Activated T-helper 1 cell treated with anti-CD3 and anti-CD28 coated beads, Interleukin-12 subunit alpha, Interleukin-12 subunit beta, Interleukin-2, Interleukin-4 antibody, amounts not matched to agents 30 ng/mL and 10 ng/mL and 1 ng/mL, durations not matched to agents 14 hours and 24 hours and 36 hours (primary cell): Measurements from ENCODE around the gene C19orf85. TPM values are rescaled to one million over a fixed set of nuclear protein-coding genes. Genes with fewer than 3 reads are reported as not detected.
A peak's percentile ranks its signal among the peaks of the same experiment; 100 is the strongest.

Experiments used
- DNase-seq: peaks from one replicate; pipeline ENCODE4 v3.0.0; 2021; ENCODE audit warnings: low spot score
- H3K27ac Mint-ChIP-seq: one replicate; pipeline ENCODE4 v1.8.0; 2021; ENCODE audit warnings: mild to moderate bottlenecking, mixed read lengths
- H3K27me3 Mint-ChIP-seq: one replicate; pipeline ENCODE4 v1.8.0; 2022; ENCODE audit warnings: mild to moderate bottlenecking, moderate library complexity, mixed read lengths; ENCODE audit not compliant: insufficient read depth
- H3K36me3 Mint-ChIP-seq: one replicate; pipeline ENCODE4 v1.8.0; 2021; ENCODE audit warnings: low read depth, mixed read lengths
- H3K4me1 Mint-ChIP-seq: one replicate; pipeline ENCODE4 v1.8.0; 2021; ENCODE audit warnings: low read depth, mixed read lengths
- H3K4me3 Mint-ChIP-seq: one replicate; pipeline ENCODE4 v1.8.0; 2021; ENCODE audit warnings: mild to moderate bottlenecking, moderate library complexity, mixed read lengths
- H3K9me3 Mint-ChIP-seq: one replicate; pipeline ENCODE4 v1.8.0; 2021; ENCODE audit warnings: mixed read lengths
- intact Hi-C: fragments of 100-400 bp; cut with micrococcal nuclease; formaldehyde crosslinking; loops from one replicate; pipeline ENCODE4 v1.15.1; 2024
- total RNA-seq: library from RNA; stranded (reverse); gene quantifications from 2 replicates; pipeline ENCODE4 v1.2.3, GENCODE V29; 2022

Gene C19orf85
- total RNA-seq, 1 donor from 2014 or later: not detected

DNA sequence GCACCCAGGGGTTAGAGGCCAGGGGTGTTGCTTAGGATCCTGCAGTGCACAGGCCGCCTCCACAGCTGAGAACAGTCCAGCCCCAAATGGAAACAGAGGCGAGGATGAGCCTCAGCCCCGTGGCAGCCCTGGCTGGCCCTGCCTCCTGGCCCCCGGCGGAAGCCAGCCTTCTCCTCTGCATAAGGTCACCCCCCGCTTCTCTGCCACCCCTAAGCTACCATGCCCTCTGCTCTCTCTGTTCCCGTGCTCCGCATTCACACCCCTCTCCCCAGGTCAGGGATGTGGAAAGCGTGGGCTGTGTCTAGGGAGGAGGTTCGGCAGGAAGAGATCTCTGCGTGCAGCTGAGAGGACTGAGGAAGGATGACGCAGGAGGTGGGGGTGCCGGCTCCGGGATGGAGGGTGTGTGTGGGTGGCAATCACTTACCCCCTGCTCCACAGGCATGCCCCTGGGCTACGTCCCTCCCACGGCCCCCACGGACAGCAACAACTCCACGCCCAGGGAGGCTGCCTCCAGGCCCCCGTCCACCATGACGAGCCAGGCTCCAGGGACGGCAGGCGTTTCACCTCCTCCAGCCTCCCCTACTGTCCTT is 29.7 kb upstream of the C19orf85 start:
- Mint-ChIP-seq H3K27me3 (peaks cover 11% of the 10 kb centered on the region), H3K4me3 (no peak overlapping the region)

DNA sequence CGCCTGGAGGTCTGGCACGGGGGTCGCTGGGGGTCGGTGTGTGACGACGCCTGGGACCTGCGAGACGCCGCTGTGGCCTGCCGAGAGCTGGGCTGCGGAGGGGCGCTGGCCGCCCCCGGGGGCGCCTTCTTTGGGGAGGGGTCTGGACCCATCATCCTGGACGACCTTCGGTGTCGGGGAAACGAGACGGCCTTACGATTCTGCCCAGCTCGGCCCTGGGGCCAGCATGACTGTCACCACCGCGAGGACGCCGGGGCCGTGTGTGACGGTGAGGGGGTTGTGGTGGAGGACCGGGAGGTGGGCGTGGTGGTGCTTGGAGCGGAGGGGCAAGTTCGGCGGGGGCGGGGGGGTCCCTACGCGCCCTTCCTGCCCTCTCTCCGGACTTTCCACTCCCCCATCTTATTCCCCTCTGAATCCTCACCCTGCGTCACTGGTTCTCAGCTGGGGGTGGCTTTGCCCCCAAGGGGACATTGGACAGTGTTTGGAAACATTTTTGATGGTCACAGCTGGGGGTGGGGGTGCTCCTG is 29.2 kb upstream of the C19orf85 start:
- no peak overlapping the region for H3K27ac Mint-ChIP-seq
- peaks cover 11% of the 10 kb centered on the region for H3K27me3 Mint-ChIP-seq
- no peaks in the 10 kb centered on the region for H3K9me3 Mint-ChIP-seq
- no peak for DNase-seq
- no peaks in the 10 kb centered on the region for H3K4me1 Mint-ChIP-seq
- intact Hi-C loops: no loop called here
- H3K36me3 Mint-ChIP-seq: no peaks in the 10 kb centered on the region
- no peak overlapping the region for H3K4me3 Mint-ChIP-seq

More for the DNA sequence above, 29.7 kb upstream of the C19orf85 start:
- Mint-ChIP-seq H3K9me3 (no peaks in the 10 kb centered on the region), H3K36me3 (no peaks in the 10 kb centered on the region), H3K27ac (no peak overlapping the region), H3K4me1 (no peaks in the 10 kb centered on the region)
- intact Hi-C loops: no loop called here
- DNase-seq: no peak

DNA sequence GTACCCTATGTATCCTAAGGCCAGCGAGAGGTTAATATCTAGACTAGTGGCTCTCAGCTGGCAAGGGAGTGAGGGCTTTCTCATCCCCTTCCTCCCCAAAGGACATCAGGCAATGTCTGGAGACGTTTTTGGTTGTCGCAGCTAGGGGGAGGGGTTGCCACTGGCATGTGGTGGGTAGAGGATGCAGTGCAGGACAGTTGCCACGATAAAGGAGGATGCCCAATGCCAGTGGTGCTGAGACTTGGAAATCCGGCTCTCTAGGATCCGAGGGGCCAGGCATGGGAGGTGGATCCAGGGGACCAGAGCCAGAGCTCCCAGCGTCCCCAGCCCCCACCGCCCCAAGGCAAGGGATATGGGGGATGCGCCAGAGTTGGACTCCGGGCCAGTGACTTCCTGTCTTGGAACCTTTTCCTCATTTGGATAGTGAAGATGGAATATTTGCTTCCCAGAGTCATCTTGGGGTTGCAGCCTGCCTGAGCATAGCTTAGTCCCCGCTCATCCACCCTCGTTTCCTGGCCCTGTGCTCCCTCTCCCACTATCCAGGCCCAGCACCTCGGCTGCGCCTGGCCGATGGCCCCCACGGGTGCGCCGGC is 28.6 kb upstream of the C19orf85 start:
- Mint-ChIP-seq H3K27ac (no peak overlapping the region), H3K9me3 (no peaks in the 10 kb centered on the region), H3K4me1 (no peaks in the 10 kb centered on the region), H3K4me3 (no peak overlapping the region), H3K36me3 (no peaks in the 10 kb centered on the region), H3K27me3 (peaks cover 11% of the 10 kb centered on the region)
- no peak for DNase-seq
- intact Hi-C loops: no loop called here

DNA sequence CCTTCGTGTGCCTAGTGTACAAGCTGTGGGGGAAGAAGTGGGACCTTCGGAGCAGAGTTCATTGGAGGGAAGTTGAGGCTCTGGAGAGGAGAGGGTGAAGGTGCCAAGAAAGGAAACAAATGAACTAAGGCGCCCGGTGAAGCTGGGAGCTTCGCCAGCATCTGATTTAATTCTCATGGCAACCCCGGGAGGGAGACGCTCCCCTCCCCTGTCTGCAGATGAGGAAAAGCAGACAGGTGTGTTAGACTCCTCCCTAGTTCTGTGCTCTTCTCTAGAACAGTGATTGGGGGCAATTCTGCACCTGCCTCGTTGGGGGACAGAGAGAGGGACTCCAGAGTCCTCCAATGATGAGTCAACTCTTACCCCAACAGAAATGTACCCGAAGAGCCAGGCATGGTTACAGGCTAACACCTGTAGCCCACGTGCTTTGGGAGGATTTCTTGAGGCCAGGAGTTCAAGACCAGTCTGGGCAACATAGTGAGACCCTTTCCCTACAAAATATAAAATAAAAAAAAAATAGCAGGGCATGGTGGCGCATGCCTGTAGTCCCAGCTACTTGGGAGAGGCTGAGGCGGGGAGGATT is 27.9 kb upstream of the C19orf85 start:
- H3K36me3 Mint-ChIP-seq: no peaks in the 10 kb centered on the region
- H3K27ac Mint-ChIP-seq: no peak overlapping the region
- DNase-seq: no peak
- H3K9me3 Mint-ChIP-seq: no peaks in the 10 kb centered on the region
- H3K4me1 Mint-ChIP-seq: peaks cover 2% of the 10 kb centered on the region
- H3K27me3 Mint-ChIP-seq: peaks cover 9% of the 10 kb centered on the region
- intact Hi-C loops: no loop called here
- no peak overlapping the region for H3K4me3 Mint-ChIP-seq

DNA sequence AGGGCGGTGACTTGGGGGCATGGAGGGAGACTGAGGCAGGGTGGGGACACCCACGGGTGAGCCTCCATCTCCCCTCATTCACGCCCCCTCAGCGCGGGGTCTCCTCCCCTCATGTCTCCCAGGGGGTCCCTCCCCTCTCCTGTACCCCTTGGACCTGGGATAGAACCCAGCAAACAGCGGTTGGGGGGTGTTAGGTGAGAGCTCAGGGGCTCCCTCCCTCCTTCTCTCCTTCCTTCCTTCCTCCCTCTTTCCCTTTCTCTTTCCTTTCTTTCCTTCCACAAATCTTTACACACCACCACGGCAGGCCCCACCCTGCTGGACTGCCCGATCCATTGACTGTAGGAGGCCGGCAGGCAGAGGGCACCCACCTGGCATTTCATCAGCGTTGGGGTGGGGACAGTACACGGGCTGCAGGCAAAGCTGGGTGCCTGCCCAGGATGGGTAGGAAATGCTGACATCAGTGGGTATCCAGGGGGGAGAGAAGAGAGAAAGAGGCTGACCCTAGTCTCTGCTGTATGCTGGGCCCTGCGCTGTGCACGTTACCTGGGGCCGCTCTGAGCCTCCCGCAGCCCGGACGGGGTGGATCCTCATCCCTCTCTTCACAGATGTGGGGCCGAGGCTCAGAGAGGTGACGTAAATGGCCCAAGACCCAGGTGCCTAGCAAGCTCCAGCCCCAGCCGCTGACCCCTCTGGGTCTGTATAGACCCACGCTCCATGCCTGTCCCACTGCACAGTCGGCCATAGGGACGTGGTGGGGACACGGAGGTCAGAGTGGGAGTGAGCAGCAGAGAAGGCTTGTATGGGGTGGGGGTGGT is 27.2 kb upstream of the C19orf85 start:
- no peaks in the 10 kb centered on the region for H3K36me3 Mint-ChIP-seq
- H3K27ac Mint-ChIP-seq: no peak overlapping the region
- peaks cover 9% of the 10 kb centered on the region for H3K27me3 Mint-ChIP-seq
- no peak for DNase-seq
- no peaks in the 10 kb centered on the region for H3K9me3 Mint-ChIP-seq
- peaks cover 4% of the 10 kb centered on the region for H3K4me1 Mint-ChIP-seq
- intact Hi-C loops: no loop called here
- no peak overlapping the region for H3K4me3 Mint-ChIP-seq

DNA sequence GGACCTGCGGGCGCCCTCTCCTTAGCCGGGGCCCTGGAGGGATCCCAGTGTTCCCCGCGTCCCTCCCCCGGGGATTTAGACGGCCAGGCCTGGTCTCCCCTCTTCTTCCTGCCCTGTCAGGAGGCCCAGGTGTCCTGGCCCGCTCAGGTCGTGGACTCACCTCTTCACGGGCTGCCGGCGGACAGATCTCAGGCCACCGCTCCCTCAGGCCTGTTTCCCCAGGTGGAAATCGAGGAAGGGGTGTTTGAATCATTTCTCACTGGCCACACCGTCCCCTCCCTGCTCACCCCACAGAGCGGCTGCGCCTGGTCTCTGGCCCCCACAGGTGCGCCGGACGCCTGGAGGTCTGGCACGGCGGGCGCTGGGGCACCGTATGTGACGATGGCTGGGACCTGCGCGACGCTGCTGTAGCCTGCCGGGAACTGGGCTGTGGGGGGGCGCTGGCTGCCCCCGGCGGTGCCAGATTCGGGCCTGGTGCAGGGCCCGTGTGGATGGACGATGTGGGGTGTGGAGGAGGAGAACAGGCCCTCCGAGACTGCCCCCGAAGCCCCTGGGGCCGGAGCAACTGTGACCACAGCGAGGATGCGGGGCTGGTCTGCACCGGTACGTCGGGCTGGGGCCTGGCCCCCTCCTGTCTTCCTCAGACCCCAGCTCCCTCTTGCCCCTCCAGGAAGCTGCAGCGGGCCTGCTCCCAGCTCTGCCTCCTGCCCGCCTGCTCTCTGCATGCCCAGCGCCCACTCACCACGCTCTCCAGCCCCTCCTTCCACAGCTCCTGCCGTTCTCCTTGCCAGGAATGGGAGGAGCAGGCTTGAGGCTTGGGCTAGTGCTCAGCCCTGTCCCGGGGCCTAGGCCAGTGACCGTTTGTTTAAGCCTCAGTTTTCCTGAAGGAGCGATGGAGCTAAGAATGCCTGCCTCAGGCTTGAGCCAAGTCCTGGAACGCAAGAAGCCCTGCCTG is 26.2 kb upstream of the C19orf85 start:
- Mint-ChIP-seq H3K27ac (no peak overlapping the region), H3K36me3 (no peaks in the 10 kb centered on the region), H3K4me1 (peaks cover 9% of the 10 kb centered on the region), H3K4me3 (no peak overlapping the region), H3K9me3 (no peaks in the 10 kb centered on the region), H3K27me3 (peaks cover 9% of the 10 kb centered on the region)
- intact Hi-C loops: no loop called here
- no peak for DNase-seq

DNA sequence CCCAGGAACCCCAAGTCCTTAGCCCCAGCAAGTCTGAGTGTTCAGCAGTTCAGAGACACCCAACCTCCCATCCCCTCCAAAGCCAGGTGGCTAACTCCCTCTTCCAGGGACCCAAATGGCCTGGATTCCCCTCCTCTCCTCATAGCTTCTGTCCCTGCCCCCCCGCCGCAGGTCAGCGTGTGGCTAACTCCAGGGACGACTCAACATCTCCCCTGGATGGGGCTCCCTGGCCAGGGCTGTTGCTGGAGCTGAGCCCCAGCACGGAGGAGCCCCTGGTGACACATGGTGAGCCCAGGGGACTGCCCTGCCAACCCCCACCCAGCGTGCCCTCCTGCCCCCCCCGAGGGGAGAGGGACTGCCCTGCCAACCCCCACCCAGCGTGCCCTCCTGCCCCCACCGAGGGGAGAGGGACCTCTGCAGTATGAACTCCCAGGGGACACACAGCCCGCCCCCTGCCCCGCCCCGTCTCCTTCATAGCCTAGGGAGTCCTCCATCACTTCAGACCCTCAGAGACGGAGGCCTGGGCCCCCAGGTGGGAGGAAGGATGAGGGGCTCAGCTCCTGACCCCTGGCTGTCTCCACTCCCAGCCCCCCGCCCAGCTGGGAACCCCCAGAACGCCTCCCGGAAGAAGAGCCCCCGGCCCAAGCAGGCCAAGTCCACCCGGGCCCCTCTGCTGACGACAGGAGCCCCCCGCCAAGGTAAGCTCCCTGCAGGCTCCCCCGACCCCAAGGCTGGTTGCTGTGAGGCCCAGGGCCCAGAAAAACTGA is 25.3 kb upstream of the C19orf85 start:
- Mint-ChIP-seq H3K27ac (no peak overlapping the region), H3K27me3 (peaks cover 9% of the 10 kb centered on the region), H3K4me1 (peaks cover 11% of the 10 kb centered on the region), H3K9me3 (no peaks in the 10 kb centered on the region), H3K36me3 (no peaks in the 10 kb centered on the region), H3K4me3 (no peak overlapping the region)
- intact Hi-C loops: no loop called here
- no peak for DNase-seq

DNA sequence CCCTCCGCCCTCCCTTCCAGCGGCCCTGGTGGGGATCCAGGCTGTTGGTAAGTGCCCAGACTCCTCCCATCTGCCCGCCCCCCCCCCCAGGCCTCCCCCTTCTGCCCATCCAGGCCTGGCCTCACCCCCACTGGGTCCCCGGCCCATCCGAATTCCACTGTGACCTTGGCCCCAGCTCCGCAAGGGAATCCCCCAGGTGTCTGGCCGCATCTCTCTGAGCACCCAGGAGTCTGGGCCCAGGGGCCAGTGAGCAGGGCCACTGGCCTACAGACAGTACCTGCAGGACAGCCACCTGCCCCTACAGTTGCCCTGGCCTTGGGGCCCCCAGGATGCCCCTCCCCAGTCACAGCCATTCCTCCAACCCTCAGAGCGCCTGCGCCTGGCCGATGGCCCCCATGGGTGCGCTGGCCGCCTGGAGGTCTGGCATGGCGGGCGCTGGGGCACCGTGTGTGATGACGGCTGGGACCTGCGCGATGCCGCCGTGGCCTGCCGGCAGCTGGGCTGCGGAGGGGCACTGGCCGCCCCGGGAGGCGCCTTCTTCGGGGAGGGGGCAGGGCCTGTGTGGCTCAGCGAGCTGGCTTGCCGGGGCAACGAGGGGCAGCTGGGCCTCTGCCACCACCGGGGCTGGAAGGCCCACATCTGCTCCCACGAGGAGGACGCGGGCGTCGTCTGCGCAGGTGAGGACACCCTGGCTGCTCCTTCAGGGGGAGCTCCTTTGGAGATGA is 24.6 kb upstream of the C19orf85 start:
- DNase-seq: no peak
- H3K4me1 Mint-ChIP-seq: peaks cover 11% of the 10 kb centered on the region
- peaks cover 9% of the 10 kb centered on the region for H3K27me3 Mint-ChIP-seq
- no peak overlapping the region for H3K4me3 Mint-ChIP-seq
- intact Hi-C loops: no loop called here
- H3K9me3 Mint-ChIP-seq: no peaks in the 10 kb centered on the region
- H3K27ac Mint-ChIP-seq: no peak overlapping the region
- no peaks in the 10 kb centered on the region for H3K36me3 Mint-ChIP-seq

DNA sequence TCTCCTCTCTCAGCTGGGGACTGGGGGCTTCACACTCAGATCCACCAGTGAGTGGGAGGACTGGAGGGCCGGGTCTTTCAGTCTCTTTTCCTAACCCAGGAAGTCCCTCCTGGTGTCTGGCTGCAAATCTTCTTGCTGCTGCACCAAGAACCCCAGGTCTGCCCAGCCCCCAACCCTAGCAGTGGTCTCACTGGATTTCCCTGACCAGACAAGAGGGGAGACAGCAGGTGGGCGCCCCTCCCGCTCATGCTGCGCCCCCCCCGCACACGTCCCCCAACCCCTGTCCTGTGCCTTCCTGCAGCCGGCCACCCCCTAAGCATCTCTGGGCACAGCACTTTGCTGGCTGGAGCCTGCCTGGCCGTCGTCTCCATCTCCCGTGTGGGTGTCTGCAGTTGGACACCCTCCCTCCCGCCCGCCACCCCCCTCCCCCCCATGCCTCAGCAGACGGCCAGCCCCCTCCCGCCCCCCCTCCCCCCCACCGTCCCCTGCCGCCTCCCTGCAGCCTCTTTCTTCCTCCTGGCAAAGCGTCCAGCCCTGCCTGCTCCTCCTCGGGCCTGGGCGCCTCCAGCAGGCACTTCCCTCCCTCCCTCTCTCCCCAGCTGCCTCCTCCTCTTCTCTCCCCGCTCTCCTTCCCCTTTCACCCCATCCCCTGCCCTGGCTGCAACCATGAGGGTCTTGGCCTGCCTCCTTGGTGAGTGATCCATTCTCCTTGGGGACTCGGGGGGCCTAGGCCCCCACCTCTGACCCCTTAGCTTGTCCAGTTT is 23.6 kb upstream of the C19orf85 start, which contains the start of gene SSC5D:
TSS of gene SSC5D (plus strand) at position 513 of the 764 bp plus-strand sequence. CDS start at position 667, 154 bp downstream.
- peaks cover 11% of the 10 kb centered on the region for H3K4me1 Mint-ChIP-seq
- peak within 1 kb of the TSS; percentile 66 for H3K27ac Mint-ChIP-seq
- DNase-seq: no peak
- H3K4me3 Mint-ChIP-seq: peak within 1 kb of the TSS; percentile 54
- H3K36me3 Mint-ChIP-seq: no peaks in the 10 kb centered on the region
- H3K9me3 Mint-ChIP-seq: no peaks in the 10 kb centered on the region
- intact Hi-C loops: no loop called here
- H3K27me3 Mint-ChIP-seq: peaks cover 6% of the 10 kb centered on the region

DNA sequence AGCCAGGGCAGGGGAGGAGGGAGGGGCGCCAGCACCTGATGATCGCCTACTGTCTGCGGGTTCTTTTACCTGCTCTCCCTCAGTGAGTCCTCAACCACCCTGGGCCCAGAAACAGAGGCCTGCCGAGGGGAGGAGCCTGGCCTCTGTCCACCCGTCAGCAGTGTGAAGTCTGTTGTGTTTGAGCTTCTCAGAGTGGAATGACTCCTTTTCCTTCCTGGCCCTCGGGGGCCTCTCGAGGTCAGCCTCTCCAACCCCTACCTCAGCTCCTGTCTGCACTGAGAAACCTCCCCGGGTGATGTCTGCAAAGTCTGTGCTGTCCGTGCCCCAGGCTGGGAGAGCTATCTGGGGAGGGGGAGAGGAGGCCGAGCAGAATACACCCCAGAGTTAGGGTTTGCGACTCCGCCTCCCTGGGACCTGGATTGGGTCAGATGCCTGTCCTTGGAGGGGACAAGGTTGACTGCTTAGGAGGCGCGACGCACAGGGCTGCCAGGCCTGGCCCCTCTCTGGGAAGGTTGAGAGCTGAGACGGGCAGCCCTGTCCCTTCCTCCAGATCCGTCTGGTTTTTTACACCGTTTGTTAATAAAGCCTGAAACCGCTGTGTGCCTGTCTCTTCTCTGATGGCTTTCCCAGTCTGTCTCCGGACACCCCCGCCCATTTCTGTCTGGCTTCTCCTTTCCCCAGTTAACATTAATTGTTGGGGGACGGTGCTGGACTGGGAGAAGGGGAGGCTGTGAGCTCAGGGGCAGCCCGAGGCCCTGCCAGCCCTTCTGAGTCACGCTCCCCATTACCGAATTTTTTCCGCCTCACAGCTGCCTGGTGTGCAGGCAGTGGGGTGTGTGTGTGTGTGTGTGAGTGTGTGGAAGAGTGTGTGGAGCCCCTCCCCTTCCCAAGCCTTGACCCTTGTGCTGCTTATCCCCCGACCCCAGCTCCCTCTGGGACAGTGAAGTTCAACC is 22.7 kb upstream of the C19orf85 start:
- H3K27ac Mint-ChIP-seq: peak overlapping the region; percentile 66
- peak overlapping the region; percentile 54 for H3K4me3 Mint-ChIP-seq
- H3K4me1 Mint-ChIP-seq: peaks cover 11% of the 10 kb centered on the region
- H3K36me3 Mint-ChIP-seq: no peaks in the 10 kb centered on the region
- intact Hi-C loops: no loop called here
- peaks cover 2% of the 10 kb centered on the region for H3K27me3 Mint-ChIP-seq
- no peaks in the 10 kb centered on the region for H3K9me3 Mint-ChIP-seq
- no peak for DNase-seq
